Sciatic nerve (tissue), 2 donors: ENCODE data around the gene CHRDL2. TPM values are rescaled to one million over a fixed set of nuclear protein-coding genes. Genes with fewer than 3 reads are reported as not detected.
"Not testable (repeated sequence)": the region's sequence is repeated elsewhere in the genome, so short reads cannot be mapped to it uniquely, and the experiment has no call there.

Experiments used
- ATAC-seq: fragments of 200-7000 bp; cut with Tn5 transposase; one replicate; pipeline ENCODE4 v1.9.1; 2020; ENCODE audit warnings: mild to moderate bottlenecking, moderate library complexity
- DNase-seq: peaks from one replicate; pipeline ENCODE4 v3.0.0-alpha.2; 2020; ENCODE audit warnings: low spot score
- intact Hi-C: fragments of 100-400 bp; cut with DNase I; formaldehyde crosslinking; loops from one replicate; pipeline ENCODE4 v1.14.2; 2022
- total RNA-seq: library from RNA; stranded (reverse); fragmentation: NEBNext Ultra II Directional; extraction: Animal tissue kit (Norgen Biotek cat#: 25700); gene quantifications from one replicate; pipeline ENCODE4 v1.2.1, GENCODE V29; 2021
- donor health status: DM: no; HTN: no; CAD: no.
- donor health status: DM: no; HTN: no; CAD: no.

Gene CHRDL2
- total RNA-seq, 1 donor from 2014 or later = 0.89 TPM

GRCh38 chr11:74678591-74679512 lies 52.4 kb downstream of the CHRDL2 start:
- ATAC-seq (no peak), DNase-seq (peak; percentile 45)
- intact Hi-C loops = no loop called here

- no peak for ATAC-seq
- intact Hi-C loops = no loop called here
- peak; percentile 30 for DNase-seq
Measured at GRCh38 chr11:74678041-74678440, 53.2 kb downstream of the CHRDL2 start.

GRCh38 chr11:74677131-74677530 lies 54.1 kb downstream of the CHRDL2 start:
- DNase-seq (peak; percentile 15), ATAC-seq (no peak)
- intact Hi-C loops = no loop called here

GRCh38 chr11:74676596-74676995 lies 54.6 kb downstream of the CHRDL2 start:
- intact Hi-C loops = no loop called here
- DNase-seq (peak; percentile 18), ATAC-seq (no peak)

- ATAC-seq = no peak
- no peak for DNase-seq
- intact Hi-C loops = no loop called here
Measured at GRCh38 chr11:74675761-74676160, 55.5 kb downstream of the CHRDL2 start.

GRCh38 chr11:74673693-74674360 lies 57.4 kb downstream of the CHRDL2 start:
- no peak for DNase-seq
- intact Hi-C loops = no loop called here

GRCh38 chr11:74672956-74673692 lies 58.1 kb downstream of the CHRDL2 start:
- DNase-seq (peak; percentile 70), ATAC-seq (peak; percentile 88)
- intact Hi-C loops = no loop called here

More at GRCh38 chr11:74673693-74674360, 57.4 kb downstream of the CHRDL2 start:
- no peak for ATAC-seq

- ATAC-seq (peak; percentile 16), DNase-seq (no peak)
- intact Hi-C loops = no loop called here
Measured at GRCh38 chr11:74672332-74672955, 58.8 kb downstream of the CHRDL2 start.

GRCh38 chr11:74671520-74672196 lies 59.6 kb downstream of the CHRDL2 start:
- intact Hi-C loops = no loop called here
- no peak for ATAC-seq
- no peak for DNase-seq

- ATAC-seq (no peak), DNase-seq (no peak)
- intact Hi-C loops = no loop called here
Measured at GRCh38 chr11:74670171-74670570, 61.1 kb downstream of the CHRDL2 start.

GRCh38 chr11:74669211-74670160 lies 61.7 kb downstream of the CHRDL2 start:
- ATAC-seq = peak; percentile 31
- intact Hi-C loops = no loop called here
- DNase-seq = no peak

- DNase-seq (no peak), ATAC-seq (no peak)
- intact Hi-C loops = no loop called here
Measured at GRCh38 chr11:74663315-74663714, 67.9 kb downstream of the CHRDL2 start.

GRCh38 chr11:74662487-74663103 lies 68.6 kb downstream of the CHRDL2 start:
- ATAC-seq (no peak), DNase-seq (no peak)
- intact Hi-C loops = no loop called here

GRCh38 chr11:74659124-74659523 lies 72.1 kb downstream of the CHRDL2 start:
- ATAC-seq, intact Hi-C loops: not testable (repeated sequence)

GRCh38 chr11:74654976-74655375 lies 76.2 kb downstream of the CHRDL2 start:
- DNase-seq = no peak
- no peak for ATAC-seq
- intact Hi-C loops = no loop called here

More at GRCh38 chr11:74659124-74659523, 72.1 kb downstream of the CHRDL2 start:
- DNase-seq = not testable (repeated sequence)

GRCh38 chr11:74650498-74650897 lies 80.7 kb downstream of the CHRDL2 start:
- ATAC-seq (peak; percentile 69), DNase-seq (no peak)
- intact Hi-C loops = no loop called here

- DNase-seq (no peak), ATAC-seq (no peak)
- intact Hi-C loops = no loop called here
Measured at GRCh38 chr11:74648894-74649293, 82.3 kb downstream of the CHRDL2 start.
